Measurements from ENCODE around the gene SLC22A7.

Gene SLC22A7

DNA sequence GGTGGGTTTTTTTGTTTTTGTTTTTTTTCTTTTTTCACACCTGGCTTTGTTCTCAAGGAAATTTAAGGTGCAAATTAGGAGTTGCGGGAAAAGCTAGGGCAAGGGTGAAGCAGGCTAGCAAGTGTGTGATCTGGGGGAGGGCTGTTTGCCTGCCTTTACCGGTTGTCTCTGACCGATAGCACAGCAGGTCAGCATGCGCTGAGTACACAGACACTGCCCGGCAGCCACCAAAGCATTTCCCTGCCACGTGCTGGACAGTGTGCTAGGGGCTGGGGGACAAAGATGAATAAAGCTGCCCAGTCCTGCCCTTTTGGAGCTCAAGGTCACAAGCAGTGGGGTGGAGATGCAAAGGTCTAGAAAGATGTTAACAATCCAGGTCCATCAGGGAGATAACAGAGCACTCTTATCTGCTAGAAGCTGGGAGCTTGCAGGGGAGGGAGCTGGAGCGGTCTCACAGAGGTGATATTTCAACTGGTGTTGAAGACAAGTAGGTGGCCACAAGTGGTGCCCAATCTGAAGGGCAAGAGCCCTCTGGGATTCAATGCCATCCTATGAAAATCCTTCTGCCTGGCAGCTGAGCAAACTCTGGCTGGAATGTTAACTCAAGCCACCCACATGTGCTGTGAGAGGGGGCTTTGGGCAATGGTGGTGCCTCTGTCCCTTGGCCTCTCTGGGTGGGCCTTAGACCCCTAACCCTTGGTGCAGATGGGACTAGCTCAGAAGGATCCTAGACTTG, 30.3 kb upstream of the SLC22A7 start:
- no peak for DNase-seq (ENCODE audit: low read depth)

DNA sequence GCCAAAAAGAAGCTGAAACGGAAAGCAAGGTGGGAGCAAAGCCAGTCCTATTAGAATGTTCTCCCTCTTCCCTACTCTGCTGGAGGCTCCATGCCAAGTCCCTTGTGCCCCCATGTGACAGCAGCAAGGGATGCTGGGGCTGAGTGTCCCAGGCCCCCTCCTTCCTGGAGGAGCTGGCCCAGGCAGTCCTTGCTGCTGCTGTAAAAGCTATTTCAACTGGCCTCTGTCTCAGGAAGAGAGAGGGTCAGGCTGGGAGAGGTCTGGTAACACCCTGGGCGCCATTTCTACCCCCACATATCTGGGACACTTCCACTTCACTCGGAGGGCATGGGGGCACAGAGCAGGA, 29.7 kb upstream of the SLC22A7 start:
- no peak for DNase-seq (ENCODE audit: low read depth)

DNA sequence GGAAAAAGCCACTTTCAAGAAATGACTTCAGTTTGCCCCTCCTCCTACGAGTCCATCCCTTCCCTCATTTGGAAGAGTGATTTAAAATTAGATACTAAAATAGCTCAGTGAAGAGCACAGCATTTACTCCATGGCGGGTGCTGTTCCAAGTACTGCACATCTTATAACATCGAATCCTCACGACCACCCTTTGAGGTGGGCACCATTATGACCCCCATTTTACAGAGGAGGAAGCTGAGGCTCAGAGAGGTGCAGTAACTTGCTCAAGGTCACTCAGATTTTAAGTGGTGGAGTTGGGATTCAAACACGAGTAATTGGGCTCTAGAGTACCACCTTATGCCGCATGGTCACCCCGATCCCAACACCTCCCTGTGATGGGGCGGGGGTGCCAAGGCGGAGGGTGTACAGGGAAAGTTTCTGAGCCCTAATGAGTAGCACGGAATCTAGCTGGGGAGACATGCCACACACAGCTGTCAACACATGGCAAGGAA, 29.2 kb upstream of the SLC22A7 start:
- no peak for DNase-seq (ENCODE audit: low read depth)

DNA sequence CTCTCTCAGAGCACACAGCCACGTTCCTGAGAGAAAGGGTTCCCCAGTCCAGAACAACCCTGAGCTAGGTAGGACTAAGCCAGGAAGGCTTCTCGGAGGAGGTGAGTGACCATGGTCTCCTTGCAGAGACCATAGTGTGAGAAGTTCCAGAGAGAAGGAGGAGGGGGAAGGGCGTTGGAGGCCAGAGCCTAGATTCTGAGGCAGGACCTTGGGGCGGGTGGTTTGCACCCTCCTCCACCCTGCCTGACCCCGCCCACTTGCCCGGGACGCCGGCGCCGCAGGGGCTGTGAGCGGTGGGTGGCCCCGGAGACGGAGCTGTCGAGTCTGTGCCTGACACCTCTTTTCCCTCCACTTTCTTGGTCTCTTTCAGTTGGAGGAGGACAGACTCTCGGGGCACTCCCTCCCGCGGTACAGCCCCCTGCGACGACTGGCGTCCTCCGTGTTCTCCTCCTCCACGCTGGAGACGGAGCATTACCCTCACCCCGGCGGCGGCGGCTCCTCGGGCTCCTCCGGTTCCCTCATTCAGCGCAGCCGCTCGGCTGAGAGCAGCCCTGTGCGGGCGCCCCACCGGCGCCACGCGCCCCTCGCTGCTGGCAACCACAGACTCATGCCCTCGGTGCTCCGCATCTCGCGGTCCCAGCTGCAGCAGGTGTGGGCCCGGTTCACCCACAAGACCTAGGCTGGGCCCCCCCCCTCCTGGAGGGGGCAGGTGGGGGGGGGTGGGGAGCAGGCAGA, 28.6 kb upstream of the SLC22A7 start:
- no peak for DNase-seq (ENCODE audit: low read depth)

DNA sequence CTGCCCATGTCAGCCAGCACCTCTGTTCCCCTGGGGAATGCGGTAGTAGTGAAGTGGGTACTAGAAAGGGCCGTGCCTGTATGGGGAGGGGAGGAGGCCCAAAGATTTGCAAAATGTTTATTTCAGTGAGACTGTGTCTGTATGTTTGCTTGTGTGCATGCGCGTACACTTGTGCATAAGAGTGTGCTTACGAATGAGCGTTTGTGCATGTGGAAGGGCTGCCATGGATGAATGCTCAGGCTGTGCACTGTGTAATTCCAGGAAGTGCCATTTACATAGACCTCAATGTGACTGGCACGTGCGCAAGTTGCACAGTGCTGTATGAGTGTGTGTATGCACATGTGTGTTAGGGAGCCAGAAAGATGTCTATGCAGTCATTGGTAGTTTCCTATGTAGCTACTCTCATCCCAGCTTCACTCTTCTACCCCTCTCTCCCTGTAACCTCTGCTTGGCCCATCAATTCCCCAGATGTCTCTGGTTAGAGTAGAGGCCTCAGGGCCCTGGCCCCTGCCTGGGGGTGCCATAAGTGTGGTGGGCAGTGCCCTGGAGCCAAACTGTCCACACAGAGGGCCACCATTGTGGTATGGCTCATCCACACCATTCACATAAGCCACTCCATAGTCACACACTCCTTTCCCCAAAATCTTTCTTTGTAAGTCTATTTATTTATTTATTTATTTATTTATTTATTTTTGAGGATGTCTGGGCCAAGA, 26.8 kb upstream of the SLC22A7 start:
- no peak for DNase-seq (ENCODE audit: low read depth)

DNA sequence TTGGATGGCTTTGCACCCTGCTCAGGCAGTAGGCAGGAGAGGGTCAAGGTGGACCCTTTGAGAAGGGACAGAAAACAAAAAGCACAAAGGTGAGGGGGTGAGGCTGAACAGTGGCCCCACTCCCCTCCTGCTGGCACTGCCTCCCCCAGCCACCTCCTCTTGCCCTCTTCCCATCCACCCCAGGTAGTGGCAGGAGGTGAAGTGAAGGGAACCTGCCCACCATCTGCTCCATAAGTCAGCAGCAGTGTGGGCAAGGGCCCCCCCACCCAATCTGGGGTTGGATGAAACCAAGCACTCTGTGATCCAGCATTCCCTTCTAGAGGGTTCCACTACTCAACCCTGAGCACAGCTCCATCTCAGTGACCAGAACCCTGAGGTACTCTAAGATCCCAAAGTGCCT, 26.1 kb upstream of the SLC22A7 start:
- no peak for DNase-seq (ENCODE audit: low read depth)

DNA sequence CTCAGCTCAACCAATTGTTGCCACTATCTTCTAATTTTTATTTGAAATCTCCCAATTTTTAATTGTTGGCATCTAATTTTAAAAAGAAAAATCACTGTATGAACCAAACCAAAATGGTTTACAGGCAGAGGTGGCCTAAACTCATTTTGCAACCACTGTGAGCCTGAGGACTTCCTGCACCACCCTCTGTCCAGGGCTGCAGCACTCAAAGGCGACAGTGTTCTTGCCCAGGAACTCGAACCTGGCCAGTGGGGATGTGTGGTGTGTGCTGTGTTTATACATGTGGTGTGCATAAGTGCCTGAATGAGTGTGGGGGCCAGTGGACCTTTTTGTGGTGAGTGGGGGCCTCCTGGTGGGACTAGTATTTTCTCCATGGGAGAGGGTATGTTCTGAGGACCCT, 24.4 kb upstream of the SLC22A7 start:
- no peak for DNase-seq (ENCODE audit: low read depth)

DNA sequence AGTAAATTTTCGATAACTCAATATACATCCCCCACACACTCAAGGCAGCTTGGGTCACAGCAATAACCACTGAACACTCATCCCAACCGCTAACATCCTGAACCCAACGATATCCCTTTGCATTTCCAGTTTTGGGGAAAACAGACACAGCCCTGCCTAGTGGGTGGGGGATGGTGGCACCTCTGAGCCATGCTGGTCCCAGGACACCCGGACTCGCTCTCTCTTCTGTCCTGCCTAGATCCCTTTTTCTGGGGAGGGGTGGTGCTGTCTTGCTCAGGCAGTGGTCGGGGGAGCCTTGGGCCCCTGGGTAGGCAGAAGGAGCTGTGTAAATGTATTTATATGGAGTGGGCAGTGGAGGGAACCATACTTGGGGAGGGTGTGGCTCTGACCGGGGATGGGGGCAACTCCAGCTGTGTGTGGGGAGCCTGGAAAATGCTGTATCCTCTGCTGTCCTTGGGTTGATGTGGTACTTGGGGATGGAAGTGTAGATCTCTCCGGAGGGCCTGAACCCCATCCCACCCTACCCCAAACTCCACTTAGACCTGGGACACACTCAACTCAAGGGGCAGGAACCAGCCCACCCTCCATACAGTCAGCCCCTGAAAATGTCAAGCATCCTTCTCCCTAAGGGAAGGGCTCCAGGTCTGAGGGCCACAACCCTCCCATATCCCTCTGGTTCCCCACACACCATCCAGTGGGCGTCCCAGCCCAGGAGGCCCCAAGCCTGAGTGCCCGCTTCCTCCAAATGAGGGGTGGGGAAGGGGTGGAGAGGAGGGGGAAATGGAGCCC, 23.7 kb upstream of the SLC22A7 start:
- DNase-seq (ENCODE audit: low read depth), result no peak

DNA sequence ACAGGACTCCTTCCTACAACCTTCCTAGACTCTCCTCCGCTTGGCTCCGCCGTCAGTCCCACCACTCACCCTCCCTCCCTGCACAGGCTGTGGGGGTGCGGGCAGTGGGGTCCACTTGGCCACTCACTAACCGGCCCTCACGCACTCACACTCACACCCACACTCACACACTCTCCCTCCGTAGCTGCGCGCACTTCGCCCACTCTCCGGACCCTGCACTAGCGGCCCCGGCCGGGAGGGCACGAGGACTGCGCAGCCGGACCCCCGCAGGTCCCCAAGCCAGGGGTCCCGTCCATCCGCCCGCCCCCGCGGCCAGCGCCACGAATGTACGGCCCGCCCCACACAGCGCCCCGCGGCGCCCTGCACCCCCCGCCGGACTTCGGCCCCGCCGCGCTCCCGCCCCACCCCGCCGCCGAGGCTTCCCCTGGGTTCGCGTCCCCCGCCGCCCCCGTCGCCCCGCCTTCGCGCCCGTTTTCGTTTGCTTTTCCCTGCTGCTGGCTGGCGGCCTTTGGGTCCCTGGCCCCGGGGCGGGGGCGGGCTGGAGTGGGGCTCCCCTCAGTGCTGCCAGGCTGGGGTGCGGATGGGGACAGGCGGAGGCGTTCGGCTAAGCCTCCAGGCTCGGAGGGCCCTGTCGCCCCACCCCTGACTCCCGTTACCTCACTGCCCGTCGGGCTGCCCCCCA, 23.0 kb upstream of the SLC22A7 start:
- DNase-seq (ENCODE audit: low read depth), result no peak

DNA sequence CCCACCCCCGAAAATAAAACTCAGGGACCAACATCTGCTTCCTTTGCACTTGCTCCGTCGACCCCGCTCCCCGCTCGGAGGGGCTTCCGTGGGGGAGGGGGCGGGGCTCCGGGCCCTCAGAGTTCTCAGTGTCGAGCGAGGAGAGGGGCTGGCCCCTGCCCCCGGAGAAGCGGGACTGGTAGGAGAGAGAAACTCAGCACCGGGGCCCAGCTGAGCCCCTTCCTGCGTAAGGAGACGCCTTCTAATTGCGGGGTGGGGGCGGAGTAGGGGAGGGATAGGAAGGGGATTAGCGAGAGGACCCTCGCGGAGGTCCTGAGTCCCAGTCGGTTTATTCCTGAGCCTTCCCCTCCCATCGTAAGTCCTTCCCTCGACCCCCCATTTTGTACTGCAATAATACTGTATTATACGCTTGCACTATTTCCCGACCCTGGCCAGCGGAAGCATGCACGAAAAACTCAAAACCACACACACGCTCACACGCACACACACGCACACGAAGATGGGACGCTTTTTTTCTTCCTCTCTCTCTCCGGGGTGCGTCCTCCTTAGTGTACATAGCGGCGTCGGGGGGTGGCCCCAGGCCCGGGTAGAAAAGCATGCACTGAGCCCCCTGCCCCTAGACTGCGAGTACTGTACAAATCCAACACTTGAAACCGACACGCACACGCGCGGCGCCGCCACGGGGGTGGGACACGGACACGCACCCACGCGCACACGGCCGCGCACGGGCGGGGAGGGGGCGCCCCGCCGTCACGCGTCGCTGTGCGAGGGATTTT, 22.1 kb upstream of the SLC22A7 start:
- DNase-seq (ENCODE audit: low read depth), result peak; percentile 6

DNA sequence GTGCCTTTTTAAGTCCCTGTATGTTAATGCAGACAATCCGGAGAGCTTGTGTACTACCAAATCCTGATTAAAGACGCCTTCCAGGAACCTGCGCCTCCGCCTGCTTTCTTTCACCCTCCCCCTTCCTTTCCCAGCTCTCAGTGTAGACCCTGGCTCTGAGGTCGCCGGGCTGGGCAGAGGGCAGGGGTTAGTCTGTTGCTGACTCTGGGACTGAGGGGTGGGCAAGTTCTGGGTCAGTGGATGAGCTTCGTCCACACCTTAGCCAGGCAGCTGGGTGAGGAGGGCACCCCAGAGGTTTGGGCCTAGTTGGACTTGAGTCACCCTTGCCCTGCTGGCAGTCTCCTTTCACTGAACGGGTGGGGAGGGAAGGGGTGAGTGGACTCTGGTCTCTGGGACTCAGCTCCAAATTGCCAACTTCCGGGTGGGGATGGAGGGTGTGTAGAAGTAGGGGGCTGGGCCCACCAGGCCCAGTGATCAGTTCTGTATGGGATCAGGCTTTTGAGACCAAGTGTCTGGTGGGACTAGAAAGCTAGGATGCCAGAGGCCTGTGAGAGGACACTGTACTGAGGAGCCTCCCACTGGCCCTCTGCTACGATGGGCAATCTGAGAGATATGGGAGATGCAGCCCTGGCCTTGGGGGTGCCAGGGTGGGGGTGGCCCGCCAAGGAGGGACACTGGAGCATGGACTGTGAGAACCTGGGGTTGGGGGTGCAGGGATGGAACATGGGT, 21.3 kb upstream of the SLC22A7 start:
- DNase-seq (ENCODE audit: low read depth), result no peak

DNA sequence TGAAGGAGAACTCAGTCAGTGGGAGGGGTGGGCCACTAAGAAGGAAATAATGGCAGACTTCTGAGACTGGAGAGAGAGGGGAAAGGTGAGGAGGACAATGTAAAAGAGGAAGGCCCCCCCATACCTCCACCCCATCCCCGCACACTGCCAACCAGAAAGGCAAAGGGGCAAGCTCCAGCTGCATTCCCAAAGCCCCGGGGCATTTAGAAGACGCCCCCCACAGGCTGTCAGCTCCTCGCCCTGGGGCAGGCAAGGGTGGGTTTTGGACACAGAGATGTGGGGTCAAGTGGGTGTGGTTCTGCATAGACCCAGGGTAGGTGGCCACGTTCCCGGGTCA, 20.8 kb upstream of the SLC22A7 start:
- DNase-seq (ENCODE audit: low read depth), result no peak

DNA sequence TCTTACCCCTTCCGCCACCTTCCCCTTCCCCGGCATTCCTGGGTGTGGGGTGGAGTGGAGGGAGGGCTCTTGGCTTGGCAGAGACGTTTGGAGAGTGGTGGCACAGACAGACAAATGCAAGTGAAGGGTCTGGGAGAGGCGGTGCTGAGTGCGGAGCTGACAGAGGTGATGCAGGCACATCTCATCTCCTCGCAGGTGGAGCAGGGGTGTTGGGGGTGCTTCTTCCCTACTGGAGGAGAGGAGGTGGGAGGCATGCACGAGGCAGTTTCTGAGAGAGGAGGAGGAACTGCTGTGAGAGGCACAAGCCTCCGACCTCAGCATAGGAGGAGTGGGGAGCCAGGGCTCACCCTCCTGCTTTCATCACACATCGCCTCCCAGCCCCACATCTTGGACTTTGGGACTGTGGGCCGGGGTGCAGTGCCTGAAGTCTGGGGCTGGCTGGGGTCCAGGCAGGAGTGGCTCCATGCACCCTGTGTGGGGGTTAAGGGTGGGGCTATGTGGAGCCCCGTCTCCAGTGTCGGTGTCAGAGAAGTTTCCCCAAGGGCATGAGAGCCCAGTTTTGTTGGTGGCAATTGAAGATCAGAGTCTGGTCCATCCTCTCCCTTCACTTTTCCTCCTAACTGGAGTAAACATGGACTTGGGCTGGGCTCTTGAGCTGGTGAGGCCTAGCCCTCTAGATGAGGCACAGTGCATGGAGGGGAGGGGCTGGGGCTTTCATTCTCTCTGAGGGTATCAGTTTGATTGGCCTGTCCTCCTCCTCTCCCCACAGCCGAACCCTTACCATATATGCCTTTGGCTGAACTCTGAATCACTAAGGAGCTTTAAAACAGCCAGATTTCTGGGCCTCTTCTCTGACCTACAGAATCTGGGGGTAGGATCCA, 20.2 kb upstream of the SLC22A7 start:
- DNase-seq (ENCODE audit: low read depth), result no peak

DNA sequence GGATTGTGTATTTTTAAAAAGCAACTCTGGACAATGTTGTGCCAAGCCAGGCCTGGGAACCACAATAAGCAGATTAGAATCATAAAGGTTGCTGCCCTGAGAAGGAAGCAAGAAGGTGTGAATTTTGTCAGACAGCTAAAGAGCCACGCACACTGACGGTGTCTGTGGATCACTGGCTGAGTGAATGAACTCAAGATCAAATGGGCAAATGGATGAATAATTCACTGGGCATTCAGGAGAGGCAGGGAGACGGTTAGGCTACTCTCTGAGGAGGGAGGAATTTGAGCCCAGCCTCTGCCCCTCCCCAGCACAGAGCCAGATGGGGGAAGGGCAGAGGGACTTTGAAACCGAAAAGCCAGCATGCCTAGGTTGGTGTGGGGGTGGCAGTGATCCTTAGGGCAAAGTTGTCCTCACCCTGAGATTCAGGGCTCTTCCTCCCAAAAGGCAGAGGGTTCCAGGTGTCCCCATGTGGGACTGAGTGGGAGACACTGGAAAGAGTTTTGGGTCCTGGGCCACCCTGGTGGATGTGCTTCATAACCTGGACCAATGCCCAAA, 19.5 kb upstream of the SLC22A7 start:
- DNase-seq (ENCODE audit: low read depth), result peak; percentile 11

DNA sequence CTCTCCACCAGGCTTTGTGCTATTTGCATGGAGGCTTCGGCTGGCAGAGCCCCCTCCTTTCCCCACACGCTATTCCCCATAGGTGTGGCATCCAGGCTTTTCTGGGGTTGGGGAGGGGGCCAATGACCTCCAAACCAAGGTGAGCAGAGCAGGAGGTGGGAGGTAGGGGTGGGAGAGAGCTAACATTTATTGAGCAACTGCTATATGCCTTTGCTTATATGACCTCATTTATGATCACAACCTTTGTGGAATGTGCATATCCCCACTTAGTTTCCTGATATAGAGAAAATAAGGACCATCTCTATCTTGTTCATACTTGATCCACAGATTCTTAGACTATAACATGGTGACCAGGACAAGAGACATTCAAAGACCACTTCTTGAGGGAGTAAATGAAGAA, 17.8 kb upstream of the SLC22A7 start:
- no peak for DNase-seq (ENCODE audit: low read depth)

DNA sequence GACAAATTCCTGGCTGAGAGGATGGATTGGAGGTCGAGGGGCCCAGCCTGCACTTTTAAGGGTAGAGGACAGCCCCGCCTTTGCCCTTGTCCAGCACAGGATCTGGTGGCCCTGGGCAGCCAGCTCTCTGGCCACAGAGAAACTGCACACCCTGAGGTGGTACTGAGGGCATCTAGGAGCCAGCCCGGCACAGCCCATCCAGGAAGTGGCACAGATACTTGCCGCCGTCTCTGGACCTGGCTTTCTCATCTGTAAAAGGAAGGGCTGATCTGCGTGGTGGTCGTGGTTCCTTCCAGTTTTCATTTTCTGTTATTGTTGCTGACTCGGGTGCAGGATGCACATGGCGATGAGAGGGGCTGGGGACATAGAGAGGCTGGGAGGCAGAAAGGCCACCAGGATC, 16.0 kb upstream of the SLC22A7 start:
- DNase-seq (ENCODE audit: low read depth), result no peak

DNA sequence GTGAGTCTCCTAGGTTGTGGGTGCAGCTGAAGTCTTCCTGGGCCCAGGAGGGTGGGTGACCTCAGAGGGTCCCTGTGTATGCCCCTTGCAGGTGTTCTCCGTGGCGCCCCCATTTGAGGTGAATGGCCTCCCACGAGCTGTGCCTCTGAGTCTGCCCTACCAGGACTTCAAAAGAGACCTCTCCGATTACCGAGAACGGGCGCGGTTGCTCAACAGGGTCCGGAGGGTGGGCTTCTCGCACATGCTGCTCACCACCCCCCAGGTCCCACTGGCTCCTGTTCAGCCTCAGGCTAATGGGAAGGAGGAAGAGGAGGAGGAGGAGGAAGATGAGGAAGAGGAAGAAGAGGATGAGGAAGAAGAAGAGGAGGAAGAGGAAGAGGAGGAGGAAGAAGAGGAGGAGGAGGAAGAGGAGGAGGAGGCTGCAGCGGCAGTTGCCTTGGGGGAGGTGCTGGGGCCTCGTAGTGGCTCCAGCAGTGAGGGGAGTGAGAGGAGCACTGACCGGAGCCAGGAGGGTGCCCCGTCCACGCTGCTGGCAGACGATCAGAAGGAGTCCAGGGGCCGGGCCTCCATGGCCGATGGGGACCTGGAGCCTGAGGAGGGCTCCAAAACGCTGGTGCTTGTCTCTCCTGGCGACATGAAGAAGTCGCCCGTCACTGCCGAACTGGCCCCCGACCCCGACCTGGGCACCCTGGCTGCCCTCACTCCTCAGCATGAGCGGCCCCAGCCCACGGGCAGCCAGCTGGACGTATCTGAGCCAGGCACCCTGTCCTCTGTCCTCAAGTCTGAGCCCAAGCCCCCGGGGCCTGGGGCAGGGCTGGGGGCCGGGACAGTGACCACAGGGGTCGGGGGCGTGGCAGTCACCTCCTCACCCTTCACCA, 15.2 kb upstream of the SLC22A7 start:
- no peak for DNase-seq (ENCODE audit: low read depth)

DNA sequence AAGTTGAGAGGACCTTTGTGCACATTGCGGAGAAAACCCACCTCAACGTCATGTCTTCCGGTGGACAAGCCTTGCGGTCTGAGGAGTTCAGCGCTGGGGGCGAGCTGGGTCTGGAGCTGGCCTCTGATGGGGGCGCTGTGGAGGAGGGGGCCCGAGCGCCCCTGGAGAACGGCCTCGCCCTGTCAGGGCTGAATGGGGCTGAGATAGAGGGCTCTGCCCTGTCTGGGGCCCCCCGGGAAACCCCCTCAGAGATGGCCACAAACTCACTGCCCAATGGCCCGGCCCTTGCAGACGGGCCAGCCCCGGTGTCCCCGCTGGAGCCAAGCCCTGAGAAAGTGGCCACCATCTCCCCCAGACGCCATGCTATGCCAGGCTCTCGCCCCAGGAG, 14.6 kb upstream of the SLC22A7 start:
- no peak for DNase-seq (ENCODE audit: low read depth)
